ENCODE data around the gene DBH.

DNA sequence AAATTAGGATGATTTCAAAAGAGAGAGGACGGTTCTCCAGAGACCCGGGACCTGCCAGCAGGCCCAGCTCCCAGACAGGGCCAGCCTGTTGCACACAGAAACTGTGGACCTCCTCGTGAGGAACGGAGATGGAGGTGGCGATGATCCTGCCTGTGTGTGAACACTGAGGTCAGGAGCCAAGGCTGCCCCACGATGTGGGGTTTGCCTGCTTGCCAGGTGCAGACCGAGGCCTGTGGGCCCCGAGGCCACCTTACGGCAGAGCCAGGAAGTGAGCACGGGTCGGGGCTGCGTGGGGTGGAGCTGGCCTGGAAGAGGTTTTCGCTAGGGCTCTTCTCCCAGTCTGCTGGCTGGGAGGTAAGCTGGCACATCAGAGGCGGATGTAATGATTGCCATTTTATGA lies 31.3 kb upstream of the DBH start:
- no peak for TF ChIP-seq RARB (CRISPR knock-in tag; IDR thresholded peaks at IDR 0.05)
- TF ChIP-seq PATZ1 (CRISPR knock-in tag; IDR thresholded peaks at IDR 0.05; ENCODE audit: borderline replicate concordance), result no peak
- no peak for TF ChIP-seq ARNTL (CRISPR knock-in tag; IDR thresholded peaks at IDR 0.05; ENCODE audit: borderline replicate concordance, low read depth)
- TF ChIP-seq, protein P1, sequence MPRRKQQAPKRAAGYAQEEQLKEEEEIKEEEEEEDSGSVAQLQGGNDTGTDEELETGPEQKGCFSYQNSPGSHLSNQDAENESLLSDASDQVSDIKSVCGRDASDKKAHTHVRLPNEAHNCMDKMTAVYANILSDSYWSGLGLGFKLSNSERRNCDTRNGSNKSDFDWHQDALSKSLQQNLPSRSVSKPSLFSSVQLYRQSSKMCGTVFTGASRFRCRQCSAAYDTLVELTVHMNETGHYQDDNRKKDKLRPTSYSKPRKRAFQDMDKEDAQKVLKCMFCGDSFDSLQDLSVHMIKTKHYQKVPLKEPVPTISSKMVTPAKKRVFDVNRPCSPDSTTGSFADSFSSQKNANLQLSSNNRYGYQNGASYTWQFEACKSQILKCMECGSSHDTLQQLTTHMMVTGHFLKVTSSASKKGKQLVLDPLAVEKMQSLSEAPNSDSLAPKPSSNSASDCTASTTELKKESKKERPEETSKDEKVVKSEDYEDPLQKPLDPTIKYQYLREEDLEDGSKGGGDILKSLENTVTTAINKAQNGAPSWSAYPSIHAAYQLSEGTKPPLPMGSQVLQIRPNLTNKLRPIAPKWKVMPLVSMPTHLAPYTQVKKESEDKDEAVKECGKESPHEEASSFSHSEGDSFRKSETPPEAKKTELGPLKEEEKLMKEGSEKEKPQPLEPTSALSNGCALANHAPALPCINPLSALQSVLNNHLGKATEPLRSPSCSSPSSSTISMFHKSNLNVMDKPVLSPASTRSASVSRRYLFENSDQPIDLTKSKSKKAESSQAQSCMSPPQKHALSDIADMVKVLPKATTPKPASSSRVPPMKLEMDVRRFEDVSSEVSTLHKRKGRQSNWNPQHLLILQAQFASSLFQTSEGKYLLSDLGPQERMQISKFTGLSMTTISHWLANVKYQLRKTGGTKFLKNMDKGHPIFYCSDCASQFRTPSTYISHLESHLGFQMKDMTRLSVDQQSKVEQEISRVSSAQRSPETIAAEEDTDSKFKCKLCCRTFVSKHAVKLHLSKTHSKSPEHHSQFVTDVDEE (CRISPR knock-in tag; IDR thresholded peaks at IDR 0.05), result no peak
- no peak for TF ChIP-seq ZNF565 (CRISPR knock-in tag; conservative IDR thresholded peaks at IDR 0.05; ENCODE audit: low read depth)
- no peak for TF ChIP-seq ZFP30 (CRISPR knock-in tag; IDR thresholded peaks at IDR 0.05)
- TF ChIP-seq CREB5 (CRISPR knock-in tag; IDR thresholded peaks at IDR 0.05; ENCODE audit: low read depth), result no peak
- no peak for TF ChIP-seq CSRNP3 (CRISPR knock-in tag; IDR thresholded peaks at IDR 0.05)

Data from SK-N-SH treated with all-trans-retinoic acid at 6 μM for 48 hours (cell line).